ENCODE data around the gene COMMD7.

GRCh38 chr20:32779500-32780211 lies 36.4 kb upstream of the COMMD7 start:
- TF ChIP-seq POLR2A (IDR thresholded peaks at IDR 0.05; ENCODE audit: low read depth, low read length), result no peak
- no peak for TF ChIP-seq POLR2AphosphoS5 (IDR thresholded peaks at IDR 0.05; ENCODE audit: low read depth, low read length)
- no peak for TF ChIP-seq TAF1 (IDR thresholded peaks at IDR 0.05; ENCODE audit: low read depth, low read length)
- TF ChIP-seq SPI1 (IDR thresholded peaks at IDR 0.05; ENCODE audit: low read depth, low read length), result no peak
- no peak for TF ChIP-seq PAX5 (IDR thresholded peaks at IDR 0.05; ENCODE audit: insufficient read depth, low read length, severe bottlenecking)
- no peak for TF ChIP-seq POU2F2 (IDR thresholded peaks at IDR 0.05; ENCODE audit: low read depth, low read length)

All from GM12891 (cell line).